ENCODE results near the gene PRKCG. TPM values are rescaled to one million over a fixed set of nuclear protein-coding genes. Genes with fewer than 3 reads are reported as not detected.
A peak's percentile ranks its signal among the peaks of the same experiment; 100 is the strongest.

The PRKCG gene
- total RNA-seq, 1 donor from 2014 or later, result 0.09 TPM

- DNase-seq (ENCODE audit: low spot score), result no peak
Measured at GRCh38 chr19:53871454-53871853, 10.5 kb upstream of the PRKCG start.

- no peak for DNase-seq (ENCODE audit: low spot score)
Measured at GRCh38 chr19:53872762-53873161, 9.2 kb upstream of the PRKCG start.

GRCh38 chr19:53873773-53874605, 8.0 kb upstream of the PRKCG start:
- no peak for DNase-seq (ENCODE audit: low spot score)

- DNase-seq (ENCODE audit: low spot score), result no peak
Measured at GRCh38 chr19:53874606-53874990, 7.4 kb upstream of the PRKCG start.

- no peak for DNase-seq (ENCODE audit: low spot score)
Measured at GRCh38 chr19:53875602-53876325, 6.2 kb upstream of the PRKCG start.

GRCh38 chr19:53876651-53877224, 5.3 kb upstream of the PRKCG start:
- no peak for DNase-seq (ENCODE audit: low spot score)

- DNase-seq (ENCODE audit: low spot score), result no peak
Measured at GRCh38 chr19:53877361-53877766, 4.6 kb upstream of the PRKCG start.

- no peak for DNase-seq (ENCODE audit: low spot score)
Measured at GRCh38 chr19:53878776-53879139, 3.2 kb upstream of the PRKCG start.

GRCh38 chr19:53879140-53880081, 2.6 kb upstream of the PRKCG start:
- DNase-seq (ENCODE audit: low spot score), result peak; percentile 90

- DNase-seq (ENCODE audit: low spot score), result no peak
Measured at GRCh38 chr19:53880711-53881481, 1.1 kb upstream of the PRKCG start.

GRCh38 chr19:53882391-53883050, 524 bp downstream of the PRKCG start:
- no peak for DNase-seq (ENCODE audit: low spot score)

- no peak for DNase-seq (ENCODE audit: low spot score)
Measured at GRCh38 chr19:53883231-53883661, 1.2 kb downstream of the PRKCG start.

- no peak for DNase-seq (ENCODE audit: low spot score)
Measured at GRCh38 chr19:53883741-53884140, 1.7 kb downstream of the PRKCG start.

GRCh38 chr19:53884256-53884655, 2.3 kb downstream of the PRKCG start:
- DNase-seq (ENCODE audit: low spot score), result no peak

GRCh38 chr19:53885036-53885435, 3.0 kb downstream of the PRKCG start:
- no peak for DNase-seq (ENCODE audit: low spot score)

- no peak for DNase-seq (ENCODE audit: low spot score)
Measured at GRCh38 chr19:53892301-53892980, 10.4 kb downstream of the PRKCG start.

GRCh38 chr19:53892981-53893325, 11.0 kb downstream of the PRKCG start:
- no peak for DNase-seq (ENCODE audit: low spot score)

- DNase-seq (ENCODE audit: low spot score), result no peak
Measured at GRCh38 chr19:53894707-53895106, 12.7 kb downstream of the PRKCG start.

- DNase-seq (ENCODE audit: low spot score), result no peak
Measured at GRCh38 chr19:53896682-53897081, 14.7 kb downstream of the PRKCG start.

- no peak for DNase-seq (ENCODE audit: low spot score)
Measured at GRCh38 chr19:53897459-53897858, 15.5 kb downstream of the PRKCG start.

All from mucosa of gallbladder (tissue), 1 donor.